ENCODE measurements around the gene RASGEF1B.

DNA sequence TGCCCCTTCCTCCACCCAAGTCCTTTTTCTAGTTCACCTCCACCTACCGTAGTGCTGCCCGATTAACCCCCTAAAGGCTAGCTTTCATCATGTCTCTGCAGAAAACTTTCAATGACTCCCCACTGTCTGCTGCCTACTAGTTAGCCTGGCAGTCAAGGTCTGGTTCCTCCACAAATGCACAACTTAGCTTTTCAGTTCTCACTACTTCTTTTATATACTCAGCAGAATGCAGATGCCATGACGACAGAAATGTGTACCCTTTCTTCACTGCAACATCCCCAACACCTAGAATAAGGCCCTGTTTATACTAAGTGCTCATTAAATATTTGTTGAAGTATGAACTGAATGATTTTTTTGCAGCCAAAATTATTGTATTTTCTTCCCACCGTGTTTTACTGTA is 30.9 kb upstream of the RASGEF1B start:
- TF ChIP-seq, protein P1, sequence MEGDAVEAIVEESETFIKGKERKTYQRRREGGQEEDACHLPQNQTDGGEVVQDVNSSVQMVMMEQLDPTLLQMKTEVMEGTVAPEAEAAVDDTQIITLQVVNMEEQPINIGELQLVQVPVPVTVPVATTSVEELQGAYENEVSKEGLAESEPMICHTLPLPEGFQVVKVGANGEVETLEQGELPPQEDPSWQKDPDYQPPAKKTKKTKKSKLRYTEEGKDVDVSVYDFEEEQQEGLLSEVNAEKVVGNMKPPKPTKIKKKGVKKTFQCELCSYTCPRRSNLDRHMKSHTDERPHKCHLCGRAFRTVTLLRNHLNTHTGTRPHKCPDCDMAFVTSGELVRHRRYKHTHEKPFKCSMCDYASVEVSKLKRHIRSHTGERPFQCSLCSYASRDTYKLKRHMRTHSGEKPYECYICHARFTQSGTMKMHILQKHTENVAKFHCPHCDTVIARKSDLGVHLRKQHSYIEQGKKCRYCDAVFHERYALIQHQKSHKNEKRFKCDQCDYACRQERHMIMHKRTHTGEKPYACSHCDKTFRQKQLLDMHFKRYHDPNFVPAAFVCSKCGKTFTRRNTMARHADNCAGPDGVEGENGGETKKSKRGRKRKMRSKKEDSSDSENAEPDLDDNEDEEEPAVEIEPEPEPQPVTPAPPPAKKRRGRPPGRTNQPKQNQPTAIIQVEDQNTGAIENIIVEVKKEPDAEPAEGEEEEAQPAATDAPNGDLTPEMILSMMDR (conservative IDR thresholded peaks at IDR 0.05; ENCODE audit: low read depth in 2 of 2): no peak
- TF ChIP-seq EZH2phosphoT487 (IDR thresholded peaks at IDR 0.05; ENCODE audit: unreplicated experiment): no peak
- no peak for TF ChIP-seq EZH2 (IDR thresholded peaks at IDR 0.05; ENCODE audit: low read depth, unreplicated experiment)
- TF ChIP-seq, protein P2, sequence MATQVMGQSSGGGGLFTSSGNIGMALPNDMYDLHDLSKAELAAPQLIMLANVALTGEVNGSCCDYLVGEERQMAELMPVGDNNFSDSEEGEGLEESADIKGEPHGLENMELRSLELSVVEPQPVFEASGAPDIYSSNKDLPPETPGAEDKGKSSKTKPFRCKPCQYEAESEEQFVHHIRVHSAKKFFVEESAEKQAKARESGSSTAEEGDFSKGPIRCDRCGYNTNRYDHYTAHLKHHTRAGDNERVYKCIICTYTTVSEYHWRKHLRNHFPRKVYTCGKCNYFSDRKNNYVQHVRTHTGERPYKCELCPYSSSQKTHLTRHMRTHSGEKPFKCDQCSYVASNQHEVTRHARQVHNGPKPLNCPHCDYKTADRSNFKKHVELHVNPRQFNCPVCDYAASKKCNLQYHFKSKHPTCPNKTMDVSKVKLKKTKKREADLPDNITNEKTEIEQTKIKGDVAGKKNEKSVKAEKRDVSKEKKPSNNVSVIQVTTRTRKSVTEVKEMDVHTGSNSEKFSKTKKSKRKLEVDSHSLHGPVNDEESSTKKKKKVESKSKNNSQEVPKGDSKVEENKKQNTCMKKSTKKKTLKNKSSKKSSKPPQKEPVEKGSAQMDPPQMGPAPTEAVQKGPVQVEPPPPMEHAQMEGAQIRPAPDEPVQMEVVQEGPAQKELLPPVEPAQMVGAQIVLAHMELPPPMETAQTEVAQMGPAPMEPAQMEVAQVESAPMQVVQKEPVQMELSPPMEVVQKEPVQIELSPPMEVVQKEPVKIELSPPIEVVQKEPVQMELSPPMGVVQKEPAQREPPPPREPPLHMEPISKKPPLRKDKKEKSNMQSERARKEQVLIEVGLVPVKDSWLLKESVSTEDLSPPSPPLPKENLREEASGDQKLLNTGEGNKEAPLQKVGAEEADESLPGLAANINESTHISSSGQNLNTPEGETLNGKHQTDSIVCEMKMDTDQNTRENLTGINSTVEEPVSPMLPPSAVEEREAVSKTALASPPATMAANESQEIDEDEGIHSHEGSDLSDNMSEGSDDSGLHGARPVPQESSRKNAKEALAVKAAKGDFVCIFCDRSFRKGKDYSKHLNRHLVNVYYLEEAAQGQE (IDR thresholded peaks at IDR 0.05; ENCODE audit: unreplicated experiment): no peak
- TF ChIP-seq NANOG (IDR thresholded peaks at IDR 0.05; ENCODE audit: borderline replicate concordance): no peak
- no peak for TF ChIP-seq POLR2AphosphoS5 (IDR thresholded peaks at IDR 0.05; ENCODE audit: low read depth)
- no peak for TF ChIP-seq CREB1 (CRISPR knock-in tag; IDR thresholded peaks at IDR 0.05; ENCODE audit: low read depth)

Measured in GM23338 (cell line).